RWPE2 (cell line): ENCODE data around the gene ARHGAP10.

Experiments used
- ATAC-seq: fragments of 200-7000 bp; cut with Tn5 transposase; 3 replicates; pipeline ENCODE4 v1.9.1; 2021; ENCODE audit warnings: low read depth
- DNase-seq: peaks from one replicate; pipeline ENCODE4 v3.0.0-alpha.2; 2020; ENCODE audit warnings: low spot score
- H3K27ac ChIP-seq: fragments of 450-650 bp; 2 replicates; pipeline ENCODE4 v1.5.1; 2017; ENCODE audit warnings: mild to moderate bottlenecking; ENCODE audit not compliant: poor library complexity, severe bottlenecking
- H3K27me3 ChIP-seq: fragments of 250-450 bp; sonication (Bioruptor Pico); 2 replicates; pipeline ENCODE4 v1.5.1; 2021; ENCODE audit warnings: mild to moderate bottlenecking, moderate library complexity; ENCODE audit not compliant: insufficient read depth, poor library complexity, severe bottlenecking
- H3K36me3 ChIP-seq: fragments of 250-450 bp; sonication (Bioruptor Pico); 2 replicates; pipeline ENCODE4 v1.5.1; 2020; ENCODE audit warnings: low read depth, mild to moderate bottlenecking, moderate library complexity
- H3K4me1 ChIP-seq: fragments of 250-450 bp; sonication (Bioruptor Pico); 2 replicates; pipeline ENCODE4 v1.5.1; 2021; ENCODE audit warnings: mild to moderate bottlenecking, moderate library complexity; ENCODE audit not compliant: insufficient read depth, poor library complexity, severe bottlenecking
- H3K4me3 ChIP-seq: fragments of 250-450 bp; sonication (Bioruptor Pico); 2 replicates; pipeline ENCODE4 v1.5.1; 2021; ENCODE audit warnings: mild to moderate bottlenecking, moderate library complexity; ENCODE audit not compliant: severe bottlenecking
- H3K9me3 ChIP-seq: fragments of 250-450 bp; sonication (Bioruptor Pico); 2 replicates; pipeline ENCODE4 v1.5.1; 2021; ENCODE audit warnings: mild to moderate bottlenecking, moderate library complexity; ENCODE audit not compliant: severe bottlenecking
- TF ChIP-seq, protein P1 (sequence below): fragments of 450-650 bp; IDR thresholded peaks from one replicate; pipeline ENCODE4 v1.5.1; 2017; ENCODE audit warnings: mild to moderate bottlenecking, moderate library complexity; ENCODE audit not compliant: poor library complexity, severe bottlenecking

The ARHGAP10 gene

DNA sequence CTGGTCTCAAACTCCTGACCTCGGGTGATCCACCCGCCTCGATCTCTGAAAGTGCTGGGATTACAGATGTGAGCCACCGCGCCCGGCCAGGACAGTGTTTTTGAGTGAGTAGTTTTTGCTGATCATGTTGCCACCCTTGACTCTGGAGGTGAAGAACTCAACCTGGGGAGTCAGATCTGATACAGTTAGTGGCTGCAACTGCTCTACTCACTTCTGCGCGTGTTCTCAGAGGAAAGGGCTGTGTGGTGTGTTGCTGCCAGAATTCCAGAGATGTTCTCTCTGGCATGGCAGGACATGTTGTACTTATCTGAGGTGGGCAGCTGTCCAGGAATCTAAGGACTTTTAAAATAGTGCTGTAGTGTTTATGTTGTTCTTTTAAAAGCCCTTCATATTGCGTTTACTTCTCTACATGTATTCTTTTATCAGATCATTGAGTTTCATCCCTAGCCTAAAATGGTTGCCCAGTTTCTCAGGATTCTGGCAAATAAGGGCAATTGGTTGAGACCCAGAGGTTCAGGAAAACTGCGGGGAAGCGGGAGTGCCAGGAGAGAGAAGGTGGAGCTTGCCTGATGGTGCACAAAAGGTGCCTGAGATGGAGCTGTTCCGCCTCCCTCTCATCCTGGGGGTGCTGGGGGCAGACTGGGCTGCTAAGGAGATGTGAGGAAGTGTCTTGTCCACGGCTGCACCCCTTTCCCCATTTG lies 97.7 kb downstream of the ARHGAP10 start:
- ATAC-seq (peak; percentile 49), DNase-seq (peak; percentile 66)
- no peaks in the 10 kb centered on the region for H3K36me3 ChIP-seq
- no peaks in the 10 kb centered on the region for H3K27me3 ChIP-seq
- H3K27ac ChIP-seq, result peak overlapping the region; percentile 98
- peaks cover 55% of the 10 kb centered on the region for H3K4me1 ChIP-seq
- TF ChIP-seq, protein P1, sequence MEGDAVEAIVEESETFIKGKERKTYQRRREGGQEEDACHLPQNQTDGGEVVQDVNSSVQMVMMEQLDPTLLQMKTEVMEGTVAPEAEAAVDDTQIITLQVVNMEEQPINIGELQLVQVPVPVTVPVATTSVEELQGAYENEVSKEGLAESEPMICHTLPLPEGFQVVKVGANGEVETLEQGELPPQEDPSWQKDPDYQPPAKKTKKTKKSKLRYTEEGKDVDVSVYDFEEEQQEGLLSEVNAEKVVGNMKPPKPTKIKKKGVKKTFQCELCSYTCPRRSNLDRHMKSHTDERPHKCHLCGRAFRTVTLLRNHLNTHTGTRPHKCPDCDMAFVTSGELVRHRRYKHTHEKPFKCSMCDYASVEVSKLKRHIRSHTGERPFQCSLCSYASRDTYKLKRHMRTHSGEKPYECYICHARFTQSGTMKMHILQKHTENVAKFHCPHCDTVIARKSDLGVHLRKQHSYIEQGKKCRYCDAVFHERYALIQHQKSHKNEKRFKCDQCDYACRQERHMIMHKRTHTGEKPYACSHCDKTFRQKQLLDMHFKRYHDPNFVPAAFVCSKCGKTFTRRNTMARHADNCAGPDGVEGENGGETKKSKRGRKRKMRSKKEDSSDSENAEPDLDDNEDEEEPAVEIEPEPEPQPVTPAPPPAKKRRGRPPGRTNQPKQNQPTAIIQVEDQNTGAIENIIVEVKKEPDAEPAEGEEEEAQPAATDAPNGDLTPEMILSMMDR, result no peak
- no peaks in the 10 kb centered on the region for H3K9me3 ChIP-seq
- no peak overlapping the region for H3K4me3 ChIP-seq

DNA sequence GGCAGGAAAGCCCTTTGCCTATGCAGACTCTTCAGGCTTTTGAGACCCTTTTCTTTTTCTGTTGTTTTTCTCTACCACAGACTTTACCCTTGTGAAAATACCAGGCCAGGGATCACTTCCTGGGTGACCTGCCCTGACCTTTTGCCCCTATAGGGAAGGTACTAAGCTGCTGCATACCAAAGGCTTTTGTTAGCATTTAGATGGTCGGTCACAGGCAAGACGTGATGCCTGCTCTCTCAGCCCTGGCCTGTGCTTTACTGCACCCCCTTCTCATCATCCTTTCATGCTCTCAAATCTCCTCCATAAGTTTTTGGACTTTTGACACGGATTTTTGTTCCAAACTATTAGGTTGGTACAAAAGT lies 98.2 kb downstream of the ARHGAP10 start:
- TF ChIP-seq, protein P1, result no peak

DNA sequence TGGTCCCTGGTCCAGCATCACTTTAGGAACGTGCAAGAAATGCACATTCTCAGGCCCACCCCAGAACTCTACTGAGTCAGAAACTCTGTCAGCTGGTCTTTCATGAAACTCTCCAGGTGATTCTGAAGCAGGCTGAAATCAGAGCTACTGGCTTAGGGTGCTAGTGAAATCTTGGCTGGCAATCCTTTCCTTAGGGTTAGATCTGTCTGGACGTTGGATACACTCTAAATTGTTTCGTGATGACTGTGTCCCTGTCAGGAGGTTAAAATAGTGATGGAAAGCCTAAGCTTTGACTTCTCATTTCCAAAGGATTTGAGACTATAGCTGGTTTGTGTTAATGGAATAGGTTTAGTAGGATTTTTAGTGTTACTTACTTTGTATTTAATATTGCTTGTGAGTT lies 99.1 kb downstream of the ARHGAP10 start:
- TF ChIP-seq, protein P1, result no peak
- Histone ChIP-seq H3K4me3 (no peak overlapping the region), H3K27me3 (no peaks in the 10 kb centered on the region), H3K9me3 (no peaks in the 10 kb centered on the region), H3K4me1 (peaks cover 47% of the 10 kb centered on the region), H3K36me3 (no peaks in the 10 kb centered on the region), H3K27ac (peak overlapping the region; percentile 98)
- DNase-seq, result no peak
- ATAC-seq, result peak; percentile 74

More for the DNA sequence above, 98.2 kb downstream of the ARHGAP10 start:
- no peak overlapping the region for H3K4me3 ChIP-seq
- no peaks in the 10 kb centered on the region for H3K36me3 ChIP-seq
- peak overlapping the region; percentile 98 for H3K27ac ChIP-seq
- ATAC-seq, result no peak
- no peaks in the 10 kb centered on the region for H3K27me3 ChIP-seq
- H3K4me1 ChIP-seq, result peaks cover 55% of the 10 kb centered on the region
- no peaks in the 10 kb centered on the region for H3K9me3 ChIP-seq
- no peak for DNase-seq

DNA sequence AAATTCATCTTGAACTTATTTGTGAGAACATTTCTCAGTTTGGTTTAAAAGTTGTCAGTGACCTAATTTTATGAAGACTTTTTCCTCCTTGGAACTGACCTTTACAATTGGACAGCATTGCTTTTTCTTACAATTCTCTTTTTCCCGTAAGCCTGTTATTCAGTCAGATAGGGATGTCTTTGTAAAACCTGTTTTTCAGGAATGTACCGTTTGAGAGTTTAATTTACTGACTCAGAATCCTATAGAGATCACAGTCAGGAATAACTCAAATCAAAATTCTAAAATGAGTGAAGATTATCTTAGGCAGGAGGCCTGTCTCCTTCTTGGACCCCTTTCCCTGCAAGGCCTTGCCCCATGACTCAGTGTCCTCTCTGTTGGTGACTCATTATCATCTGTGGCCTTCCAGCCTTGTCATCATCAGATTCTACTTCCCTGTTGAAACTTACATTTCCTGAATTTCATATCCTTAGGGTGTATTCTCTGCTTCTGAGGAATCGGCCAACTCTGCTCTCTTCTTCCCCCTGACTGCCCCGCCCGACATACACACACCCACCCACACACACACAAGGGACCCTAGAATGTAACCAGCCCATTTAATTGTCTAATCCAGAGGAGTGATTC lies 99.8 kb downstream of the ARHGAP10 start:
- Histone ChIP-seq H3K27ac (peak overlapping the region; percentile 98), H3K9me3 (no peaks in the 10 kb centered on the region), H3K4me3 (no peak overlapping the region), H3K27me3 (no peaks in the 10 kb centered on the region), H3K36me3 (no peaks in the 10 kb centered on the region), H3K4me1 (peaks cover 46% of the 10 kb centered on the region)
- TF ChIP-seq, protein P1, result no peak
- DNase-seq (peak; percentile 76), ATAC-seq (peak; percentile 69)

DNA sequence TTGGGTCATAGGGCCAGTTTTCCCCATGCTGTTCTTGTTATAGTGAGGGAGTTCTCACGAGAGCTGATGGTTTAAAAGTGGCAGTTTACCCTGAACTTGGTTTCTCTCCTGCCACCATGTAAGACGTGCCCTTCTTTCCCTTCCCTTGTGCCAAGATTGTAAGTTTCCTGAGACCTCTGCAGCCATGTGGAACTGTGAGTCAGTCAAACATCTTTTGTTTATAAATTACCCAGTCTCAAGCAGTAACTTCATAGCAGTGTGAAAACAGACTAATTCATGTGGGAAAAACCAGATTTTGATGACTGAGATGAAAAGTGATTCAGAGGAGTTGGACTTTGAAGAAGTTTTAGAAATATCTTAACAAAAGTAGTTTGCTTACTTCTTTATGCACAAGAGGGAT lies 101.4 kb downstream of the ARHGAP10 start:
- H3K4me1 ChIP-seq, result peaks cover 42% of the 10 kb centered on the region
- DNase-seq, result no peak
- TF ChIP-seq, protein P1, result no peak

More for the DNA sequence above, 101.4 kb downstream of the ARHGAP10 start:
- Histone ChIP-seq H3K27me3 (no peaks in the 10 kb centered on the region), H3K9me3 (no peaks in the 10 kb centered on the region), H3K36me3 (no peaks in the 10 kb centered on the region), H3K4me3 (no peak overlapping the region), H3K27ac (peak overlapping the region; percentile 98)
- ATAC-seq, result no peak
